Measurements from ENCODE around the gene TSPAN9.

Gene TSPAN9

GRCh38 chr12:3202734-3203446 is 125.7 kb downstream of the TSPAN9 start:
- no peak overlapping the region for H3K4me3 ChIP-seq (ENCODE audit: low read depth, low read length)
- peak; percentile 92 for TF ChIP-seq CTCF (IDR thresholded peaks at IDR 0.05; ENCODE audit: control insufficient read depth, extremely low read depth, insufficient read depth)
- DNase-seq (ENCODE audit: low read depth) = no peak

GRCh38 chr12:3203713-3204112 is 126.5 kb downstream of the TSPAN9 start:
- no peak overlapping the region for H3K4me3 ChIP-seq (ENCODE audit: low read depth, low read length)
- no peak for DNase-seq (ENCODE audit: low read depth)
- no peak for TF ChIP-seq CTCF (IDR thresholded peaks at IDR 0.05; ENCODE audit: control insufficient read depth, extremely low read depth, insufficient read depth)

GRCh38 chr12:3204143-3204542 is 127.0 kb downstream of the TSPAN9 start:
- no peak for TF ChIP-seq CTCF (IDR thresholded peaks at IDR 0.05; ENCODE audit: control insufficient read depth, extremely low read depth, insufficient read depth)
- no peak overlapping the region for H3K4me3 ChIP-seq (ENCODE audit: low read depth, low read length)
- no peak for DNase-seq (ENCODE audit: low read depth)

- H3K4me3 ChIP-seq (ENCODE audit: low read depth, low read length) = no peak overlapping the region
- no peak for DNase-seq (ENCODE audit: low read depth)
- no peak for TF ChIP-seq CTCF (IDR thresholded peaks at IDR 0.05; ENCODE audit: control insufficient read depth, extremely low read depth, insufficient read depth)
Observed at GRCh38 chr12:3204730-3205531, 127.8 kb downstream of the TSPAN9 start.

- no peak for TF ChIP-seq CTCF (IDR thresholded peaks at IDR 0.05; ENCODE audit: control insufficient read depth, extremely low read depth, insufficient read depth)
- DNase-seq (ENCODE audit: low read depth) = peak; percentile 30
- no peak overlapping the region for H3K4me3 ChIP-seq (ENCODE audit: low read depth, low read length)
Observed at GRCh38 chr12:3205742-3206519, 128.8 kb downstream of the TSPAN9 start.

GRCh38 chr12:3206536-3207072 is 129.4 kb downstream of the TSPAN9 start:
- no peak for TF ChIP-seq CTCF (IDR thresholded peaks at IDR 0.05; ENCODE audit: control insufficient read depth, extremely low read depth, insufficient read depth)
- no peak for DNase-seq (ENCODE audit: low read depth)
- no peak overlapping the region for H3K4me3 ChIP-seq (ENCODE audit: low read depth, low read length)

Measured in LNCaP clone FGC (cell line).